HEK293T (cell line): ENCODE results near the gene IRS2.

Experiments
- BHLHE40 ChIP-seq: fragments of 450-650 bp; IDR thresholded peaks from 2 replicates; pipeline ENCODE4 v1.6.1; 2016; ENCODE audit warnings: mild to moderate bottlenecking, moderate library complexity, borderline replicate concordance
- FOXM1 ChIP-seq: fragments of 450-650 bp; IDR thresholded peaks from 2 replicates; pipeline ENCODE4 v1.6.1; 2017; ENCODE audit warnings: mild to moderate bottlenecking, borderline replicate concordance
- HDGF ChIP-seq: fragments of 450-650 bp; IDR thresholded peaks from 2 replicates; pipeline ENCODE4 v1.6.1; 2017; ENCODE audit warnings: antibody characterized with exemption, borderline replicate concordance
- NFRKB ChIP-seq: fragments of 450-650 bp; IDR thresholded peaks from 2 replicates; pipeline ENCODE4 v1.6.1; 2016; ENCODE audit warnings: mild to moderate bottlenecking, moderate library complexity
- SP1 ChIP-seq: fragments of 450-650 bp; IDR thresholded peaks from 2 replicates; pipeline ENCODE4 v1.6.1; 2017
- SUZ12 ChIP-seq: fragments of 450-650 bp; IDR thresholded peaks from 2 replicates; pipeline ENCODE4 v1.6.1; 2016; ENCODE audit warnings: mild to moderate bottlenecking
- TARDBP ChIP-seq: fragments of 450-650 bp; IDR thresholded peaks from 2 replicates; pipeline ENCODE4 v1.6.1; 2016
- ZNF384 ChIP-seq: fragments of 450-650 bp; IDR thresholded peaks from 2 replicates; pipeline ENCODE4 v1.6.1; 2016

GRCh38 chr13:109786457-109787134, at the start of gene IRS2:
- TF ChIP-seq SP1 (no peak), BHLHE40 (no peak), ZNF384 (no peak), SUZ12 (no peak), NFRKB (no peak), HDGF (no peak), FOXM1 (no peak), TARDBP (no peak)
